GM19351 (cell line): Measurements from ENCODE around the gene SULF2.

ENCODE experiments used
- ATAC-seq: cut with Tn5 transposase; IDR thresholded peaks from one replicate; pipeline ENCODE4 v1.9.1; 2021; ENCODE audit warnings: mild to moderate bottlenecking, moderate library complexity; ENCODE audit not compliant: unreplicated experiment

SULF2 gene

GRCh38 chr20:47688385-47689381 lies 96.6 kb downstream of the SULF2 start:
- ATAC-seq: no peak

DNA sequence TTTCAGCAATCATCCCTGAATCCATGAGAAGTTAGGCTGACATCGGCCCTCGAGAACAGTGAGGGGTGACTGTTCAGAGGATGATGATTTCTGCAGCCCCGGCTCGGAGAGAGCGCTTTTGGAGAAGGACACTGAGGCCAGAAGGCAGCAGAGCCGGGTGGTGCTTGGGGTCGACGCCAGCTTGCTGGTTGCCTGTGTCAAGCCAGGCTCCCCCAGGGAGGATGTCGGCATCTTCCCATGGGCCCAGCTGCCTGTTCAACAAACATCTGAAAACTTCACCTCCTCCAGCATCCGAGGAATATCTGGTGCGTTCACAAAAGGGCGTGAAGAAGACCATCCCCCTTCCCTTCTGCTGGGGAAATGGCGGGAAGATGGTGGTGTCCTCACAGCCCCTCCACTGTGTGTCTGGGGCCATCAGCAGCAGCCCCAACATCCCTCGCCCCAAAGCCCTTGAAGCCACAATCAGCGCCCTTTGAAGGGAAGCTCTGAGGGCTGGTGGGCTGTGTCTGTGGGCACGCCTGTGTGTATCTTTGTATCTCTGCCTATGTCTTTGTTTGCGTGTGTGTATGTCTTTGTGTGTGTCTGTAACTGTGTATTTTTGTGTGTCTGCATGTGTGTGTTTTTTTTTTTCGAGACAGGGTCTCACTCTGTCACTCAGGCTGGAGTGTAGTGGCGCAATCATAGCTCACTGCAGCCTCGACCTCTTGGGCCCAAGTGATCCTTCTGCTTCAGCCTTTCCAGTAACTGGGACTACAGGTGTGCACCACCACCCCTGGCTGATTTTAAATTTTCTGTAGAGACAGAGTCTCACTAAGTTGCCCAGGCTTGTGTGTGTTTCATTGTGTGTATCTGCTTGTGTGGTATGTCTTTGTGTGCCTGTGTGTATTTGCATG lies 97.9 kb downstream of the SULF2 start:
- no peak for ATAC-seq

- no peak for ATAC-seq
Observed at GRCh38 chr20:47686545-47686944, 98.7 kb downstream of the SULF2 start.

- no peak for ATAC-seq
Observed at GRCh38 chr20:47684306-47685080, 100.8 kb downstream of the SULF2 start.

GRCh38 chr20:47682916-47683315 lies 102.4 kb downstream of the SULF2 start:
- no peak for ATAC-seq

DNA sequence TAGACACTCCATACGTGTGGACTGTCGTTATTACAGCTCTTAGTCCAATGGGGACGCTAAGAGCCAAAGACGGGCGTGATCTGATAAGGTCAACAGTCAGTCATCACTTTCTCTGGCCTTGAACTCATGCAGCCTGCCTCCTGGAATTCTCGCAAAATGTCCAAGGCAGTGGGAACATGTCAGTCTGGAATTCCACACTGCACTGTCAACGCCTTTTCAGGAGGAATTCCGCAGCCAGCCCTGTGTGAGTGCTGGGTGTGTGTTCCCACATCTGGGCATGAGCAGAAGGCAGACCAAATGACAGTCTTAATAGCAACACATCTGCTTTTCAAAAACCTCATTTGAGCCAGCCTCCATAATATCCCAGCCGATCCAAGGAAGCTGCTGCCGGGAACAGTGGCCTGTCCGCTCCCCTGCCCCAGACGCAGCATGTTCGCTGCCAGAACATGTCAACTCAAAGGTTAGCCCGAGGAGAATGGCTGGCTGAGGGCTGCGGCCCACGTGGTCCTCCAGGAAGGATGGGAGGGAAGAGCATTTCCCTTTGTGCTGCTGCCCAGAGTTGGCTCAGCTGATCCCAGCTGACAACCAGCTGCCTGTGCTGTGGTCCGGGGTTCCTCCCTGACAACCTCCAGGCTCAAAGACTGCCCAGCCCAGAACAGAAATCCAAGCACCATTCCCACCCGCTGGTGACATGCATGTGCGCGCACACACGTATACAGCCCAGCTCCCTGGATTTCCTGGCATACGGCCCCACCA lies 103.1 kb downstream of the SULF2 start:
- no peak for ATAC-seq

DNA sequence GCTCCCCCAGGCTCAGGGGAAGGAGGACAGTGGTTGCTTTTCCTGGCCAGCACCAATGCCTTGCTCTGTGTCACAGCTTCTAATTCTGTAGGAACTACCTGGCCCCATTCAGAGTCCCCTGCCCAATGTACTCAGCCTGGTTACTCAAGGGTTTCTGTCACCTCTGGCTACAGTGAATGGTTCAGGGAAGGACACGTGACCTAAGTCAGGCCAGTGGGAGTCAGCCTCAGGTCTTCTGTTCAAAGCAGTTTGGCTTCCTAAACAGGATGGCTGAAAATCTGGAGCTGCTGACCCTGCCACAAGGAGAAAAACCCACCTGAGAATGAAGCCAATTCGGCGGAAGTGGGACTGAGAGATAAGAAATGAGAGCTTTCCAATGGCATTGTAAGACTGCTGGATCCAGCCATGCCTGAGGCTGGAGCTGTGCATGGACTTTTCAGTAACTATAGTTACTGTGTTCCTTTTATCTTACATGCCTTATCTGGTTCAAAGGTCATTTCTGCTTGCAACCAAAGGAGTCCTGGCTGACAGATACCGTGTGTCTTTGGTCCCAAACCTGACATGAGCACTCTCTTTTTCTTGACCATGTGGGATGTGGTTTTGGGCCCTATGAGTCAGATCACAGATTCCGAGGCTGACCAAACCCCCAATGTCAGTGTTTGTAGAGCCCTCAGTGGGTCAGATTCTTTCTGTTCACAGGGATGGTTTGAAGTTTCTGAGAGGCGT lies 104.3 kb downstream of the SULF2 start:
- ATAC-seq: no peak

- ATAC-seq: no peak
Observed at GRCh38 chr20:47679462-47679861, 105.8 kb downstream of the SULF2 start.

- no peak for ATAC-seq
Observed at GRCh38 chr20:47678536-47678935, 106.7 kb downstream of the SULF2 start.

DNA sequence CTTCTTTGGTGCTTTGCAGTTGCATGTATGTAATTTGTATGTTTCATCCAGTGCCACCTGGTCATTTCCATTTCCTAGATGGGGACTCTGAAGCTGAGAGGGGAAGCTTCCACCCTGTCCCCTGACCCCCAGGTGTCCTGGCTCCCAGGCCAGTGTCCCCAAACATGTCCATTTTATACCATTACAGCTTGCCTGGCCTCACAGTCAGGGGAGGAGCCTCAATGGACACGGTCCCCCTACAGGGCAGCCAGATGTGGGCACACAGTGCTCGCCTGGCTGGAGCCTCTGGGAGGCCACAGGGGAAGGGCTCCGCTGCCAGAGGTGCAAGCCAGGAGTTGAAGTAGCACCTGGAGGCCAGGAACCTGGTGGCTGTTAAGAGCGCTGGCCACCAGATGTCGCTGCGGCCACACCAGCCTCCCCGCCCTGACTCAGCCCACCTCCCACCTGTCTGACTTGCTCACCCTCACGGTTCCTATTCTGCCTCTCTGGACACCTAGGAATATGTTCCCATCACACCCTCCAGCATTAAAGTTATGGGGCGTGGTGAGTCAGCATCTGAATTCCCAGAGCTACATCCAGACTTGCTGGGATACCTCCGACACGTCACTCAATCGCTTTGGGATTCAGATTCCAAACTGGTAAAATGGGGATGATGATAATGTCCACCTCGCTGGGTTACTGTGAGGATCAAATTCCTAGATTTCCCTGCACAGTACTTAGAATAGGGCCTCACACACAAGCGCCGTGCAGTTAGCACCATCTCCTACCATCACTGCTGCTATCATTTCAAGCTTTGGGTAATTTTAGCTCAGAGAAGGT lies 107.4 kb downstream of the SULF2 start:
- ATAC-seq: no peak

DNA sequence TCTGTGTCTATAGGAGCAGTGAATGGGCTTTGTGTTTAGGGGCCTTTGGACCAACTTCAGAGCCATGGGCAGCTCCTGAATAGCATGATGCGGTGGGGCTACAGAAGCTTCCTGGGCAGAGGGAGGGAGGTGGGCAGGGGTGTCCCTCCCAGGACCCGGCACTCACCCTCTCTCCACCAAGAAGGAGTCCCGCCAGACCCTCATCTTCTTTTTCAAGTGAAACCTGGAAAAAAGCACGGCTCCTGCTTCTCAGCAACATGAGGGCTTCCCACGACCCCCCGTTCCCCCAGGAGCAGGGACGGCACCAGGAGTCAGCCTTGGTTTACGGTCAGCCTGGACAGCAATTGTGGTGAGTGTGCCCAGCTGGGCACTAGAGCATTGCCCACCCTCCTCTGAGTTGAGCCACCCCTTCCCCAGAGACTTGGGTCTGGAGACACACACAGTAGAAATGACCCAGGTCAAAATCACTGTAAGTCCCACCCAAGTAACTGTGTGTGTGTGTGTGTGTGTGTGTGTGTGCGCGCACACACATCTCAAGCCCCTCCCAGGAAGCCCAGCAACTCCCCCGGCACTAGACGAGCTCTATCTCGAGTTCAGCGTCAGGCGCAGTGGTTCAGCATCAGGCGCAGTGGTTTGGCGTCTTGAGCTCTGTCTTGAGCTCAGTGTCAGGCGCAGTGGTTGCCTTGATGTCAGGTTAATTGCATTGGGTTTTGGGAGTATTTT lies 108.2 kb downstream of the SULF2 start:
- no peak for ATAC-seq

DNA sequence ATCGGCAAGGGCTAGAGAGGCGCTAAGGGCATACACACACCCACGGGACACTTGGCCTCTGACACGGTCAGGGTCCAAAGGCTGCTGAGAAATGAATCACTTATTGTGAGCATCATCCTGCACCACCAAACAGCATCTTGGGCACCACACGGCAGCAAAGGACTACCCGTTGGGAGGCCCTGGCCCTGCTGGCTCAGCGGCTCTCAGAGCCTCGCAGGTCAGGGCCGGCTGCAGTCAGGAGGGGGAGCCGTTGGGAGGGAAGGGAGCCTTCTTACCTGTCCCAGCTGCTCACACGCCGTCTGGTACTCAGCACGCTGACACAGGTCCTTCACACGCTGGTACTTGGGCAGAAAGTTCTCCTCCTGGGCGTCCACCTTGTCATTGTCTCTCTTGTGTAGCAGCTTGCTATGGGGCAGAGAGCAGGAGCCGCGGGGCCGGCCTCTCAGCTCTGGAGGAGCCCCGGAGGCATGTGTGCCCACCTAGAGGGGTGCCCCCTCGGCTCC lies 109.0 kb downstream of the SULF2 start:
- ATAC-seq: no peak

GRCh38 chr20:47675190-47676142 lies 109.8 kb downstream of the SULF2 start:
- ATAC-seq: no peak

DNA sequence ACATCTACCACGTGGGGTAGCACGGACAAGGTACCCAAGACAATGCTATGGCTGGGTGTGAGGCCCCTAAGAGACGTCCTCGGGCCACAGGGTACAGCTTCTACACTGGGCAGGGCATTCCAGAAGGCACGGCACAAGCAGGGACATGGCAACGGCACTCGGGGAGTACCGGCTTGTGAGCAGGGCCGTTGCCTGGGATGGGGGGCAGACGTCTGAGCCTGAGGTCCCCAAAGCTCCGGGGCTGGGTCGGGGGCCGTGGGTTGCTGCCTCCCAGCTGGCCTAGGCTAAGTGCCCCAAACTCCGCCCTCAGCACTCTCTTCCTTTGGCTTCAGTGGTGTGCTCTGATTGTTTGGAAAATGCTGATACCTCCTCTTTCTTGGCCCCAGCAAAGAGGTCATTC lies 110.6 kb downstream of the SULF2 start:
- no peak for ATAC-seq

- no peak for ATAC-seq
Observed at GRCh38 chr20:47674145-47674544, 111.1 kb downstream of the SULF2 start.

DNA sequence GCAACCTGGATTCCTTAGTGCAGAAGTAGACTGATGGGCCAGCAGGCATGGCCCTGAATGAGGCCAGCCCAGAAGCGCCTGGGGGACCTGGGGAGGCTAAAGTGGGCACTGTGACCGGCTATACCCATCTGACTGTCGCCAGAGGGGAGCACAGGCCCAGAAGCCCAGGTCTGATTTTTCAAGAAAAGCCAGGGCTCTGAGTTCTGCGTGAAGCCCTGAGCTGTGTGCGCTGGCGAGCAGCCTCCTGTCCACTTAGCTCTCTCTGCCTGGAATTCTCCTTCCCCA lies 111.7 kb downstream of the SULF2 start:
- ATAC-seq: no peak
